ENCODE results near the gene ACAP1.

ACAP1 gene, protein sequence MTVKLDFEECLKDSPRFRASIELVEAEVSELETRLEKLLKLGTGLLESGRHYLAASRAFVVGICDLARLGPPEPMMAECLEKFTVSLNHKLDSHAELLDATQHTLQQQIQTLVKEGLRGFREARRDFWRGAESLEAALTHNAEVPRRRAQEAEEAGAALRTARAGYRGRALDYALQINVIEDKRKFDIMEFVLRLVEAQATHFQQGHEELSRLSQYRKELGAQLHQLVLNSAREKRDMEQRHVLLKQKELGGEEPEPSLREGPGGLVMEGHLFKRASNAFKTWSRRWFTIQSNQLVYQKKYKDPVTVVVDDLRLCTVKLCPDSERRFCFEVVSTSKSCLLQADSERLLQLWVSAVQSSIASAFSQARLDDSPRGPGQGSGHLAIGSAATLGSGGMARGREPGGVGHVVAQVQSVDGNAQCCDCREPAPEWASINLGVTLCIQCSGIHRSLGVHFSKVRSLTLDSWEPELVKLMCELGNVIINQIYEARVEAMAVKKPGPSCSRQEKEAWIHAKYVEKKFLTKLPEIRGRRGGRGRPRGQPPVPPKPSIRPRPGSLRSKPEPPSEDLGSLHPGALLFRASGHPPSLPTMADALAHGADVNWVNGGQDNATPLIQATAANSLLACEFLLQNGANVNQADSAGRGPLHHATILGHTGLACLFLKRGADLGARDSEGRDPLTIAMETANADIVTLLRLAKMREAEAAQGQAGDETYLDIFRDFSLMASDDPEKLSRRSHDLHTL

DNA sequence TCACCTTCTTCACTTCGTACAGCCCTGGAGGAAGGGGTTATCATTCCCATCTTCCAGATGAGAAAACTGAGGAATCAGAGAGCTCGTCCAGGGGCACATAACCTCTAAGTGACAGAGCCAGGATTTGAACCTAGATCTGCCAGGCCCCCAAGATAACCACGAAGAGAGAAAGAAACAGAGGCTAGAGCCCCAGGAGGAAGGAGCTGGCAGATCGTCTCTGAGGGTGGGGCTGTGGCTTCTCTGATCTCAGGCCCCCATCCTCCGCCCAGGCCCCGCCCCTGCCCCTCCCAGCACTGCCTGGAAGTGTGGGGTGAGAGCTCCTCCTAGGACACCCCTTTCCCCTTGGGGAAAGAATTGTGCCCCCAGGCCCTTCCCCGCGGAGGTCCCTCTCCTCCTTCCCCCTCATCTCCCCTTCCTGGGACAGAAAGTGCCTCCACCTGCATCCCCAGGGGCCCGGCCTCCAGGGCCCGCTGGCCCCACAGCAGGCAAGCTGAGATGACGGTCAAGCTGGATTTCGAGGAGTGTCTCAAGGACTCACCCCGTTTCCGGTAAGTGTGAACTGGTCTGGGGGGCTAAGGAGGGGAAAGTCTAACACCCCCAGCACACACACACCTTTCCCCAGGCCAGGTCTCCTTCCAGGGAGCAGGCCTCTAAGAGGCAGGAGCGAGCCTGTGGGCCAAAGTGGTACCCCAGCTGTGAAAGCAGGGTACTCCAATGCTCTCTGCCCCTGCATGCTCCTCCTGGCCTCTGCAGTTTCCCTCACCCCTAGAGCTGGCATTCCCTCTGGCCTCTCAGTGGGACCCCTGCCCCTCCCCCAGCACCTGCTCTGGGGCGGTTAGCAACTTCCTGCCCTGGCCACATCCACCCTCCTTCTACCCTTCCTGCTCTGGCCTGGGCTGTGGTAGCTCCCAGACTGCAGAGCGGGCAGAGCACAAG lies at the start of gene ACAP1:
ACAP1 (plus strand) TSS at position 290 of the 936 bp plus-strand sequence; CDS start at position 496, 206 bp downstream.
- DNase-seq, result no peak

- no peak for DNase-seq
These were observed 46.9 kb upstream of the ACAP1 start for GRCh38 chr17:7289256-7290032.

DNA sequence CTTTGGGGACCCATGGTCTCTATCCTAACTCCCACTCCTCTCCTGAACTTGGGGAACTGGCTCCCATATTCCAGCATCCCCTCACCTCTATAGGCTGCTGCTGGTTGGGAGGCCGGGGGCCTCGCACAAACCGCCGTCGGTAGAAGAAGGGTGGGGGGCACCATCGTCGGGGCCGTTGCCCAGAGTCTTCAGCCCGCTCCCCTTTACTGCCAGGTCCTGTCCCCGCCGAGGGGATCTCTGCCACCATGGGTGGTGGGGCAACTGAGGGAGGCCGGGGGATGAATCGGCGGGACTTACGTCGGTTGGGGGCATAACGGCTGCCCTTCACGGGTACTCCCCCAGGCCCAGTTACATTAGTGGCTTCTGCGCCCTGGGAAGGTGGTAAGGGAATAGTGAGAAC lies 46.2 kb upstream of the ACAP1 start:
- DNase-seq, result no peak

DNA sequence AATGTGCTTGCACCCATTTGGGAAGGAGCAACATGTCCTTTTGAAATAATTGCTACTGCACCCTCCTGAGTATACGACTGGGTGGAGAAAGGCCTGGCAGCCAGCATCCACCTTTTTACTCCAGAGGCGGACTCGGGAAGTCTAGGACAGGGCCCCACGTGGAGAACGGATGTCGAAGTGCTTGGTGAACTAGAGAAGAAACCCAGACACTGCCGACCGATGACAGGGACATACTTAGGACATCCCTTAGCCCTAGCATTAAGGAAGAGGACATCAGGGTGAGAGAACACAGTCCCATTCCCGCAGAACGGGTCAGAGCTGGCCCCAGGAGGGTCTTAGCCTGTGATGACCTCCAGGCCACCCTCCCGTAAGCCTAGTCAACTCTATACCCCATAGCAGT lies 45.6 kb upstream of the ACAP1 start:
- DNase-seq, result no peak

- no peak for DNase-seq
These were observed 44.1 kb upstream of the ACAP1 start for GRCh38 chr17:7292194-7292593.

DNA sequence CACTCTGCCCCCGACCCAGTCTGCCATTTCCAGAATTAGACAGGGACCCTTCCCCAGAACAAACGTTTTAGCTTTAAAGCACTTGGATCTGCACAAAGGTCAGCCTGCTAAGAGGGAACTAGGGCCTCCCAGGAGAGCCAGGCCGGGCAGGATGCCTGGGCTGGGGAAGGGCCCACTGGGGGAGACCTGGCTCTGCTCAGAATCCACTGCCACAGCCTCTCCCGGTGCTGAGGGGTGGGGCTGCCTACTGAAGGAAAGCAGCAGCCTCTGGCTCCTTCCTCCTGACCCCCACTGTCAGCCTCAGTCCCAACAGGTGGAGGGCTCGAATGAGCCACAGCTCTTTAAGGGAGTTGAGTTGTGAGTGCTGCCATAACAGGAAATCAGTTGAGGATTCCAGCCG lies 43.6 kb upstream of the ACAP1 start:
- DNase-seq, result no peak

GRCh38 chr17:7293159-7293558 lies 43.2 kb upstream of the ACAP1 start:
- peak; percentile 97 for DNase-seq

GRCh38 chr17:7293816-7294613 lies 42.3 kb upstream of the ACAP1 start:
- no peak for DNase-seq

- DNase-seq, result no peak
These were observed 41.6 kb upstream of the ACAP1 start, which contains the start of gene YBX2 for GRCh38 chr17:7294614-7295153. TSS of gene YBX2 (minus strand) at chr17:7294639. CDS start at chr17:7294500, 139 bp downstream.

- no peak for DNase-seq
These were observed 40.8 kb upstream of the ACAP1 start for GRCh38 chr17:7295230-7296180.

- peak; percentile 82 for DNase-seq
These were observed 40.0 kb upstream of the ACAP1 start for GRCh38 chr17:7296189-7296861.

GRCh38 chr17:7304179-7304578 lies 32.1 kb upstream of the ACAP1 start:
- no peak for DNase-seq

- DNase-seq, result peak; percentile 99
These were observed 29.2 kb upstream of the ACAP1 start, which contains the start of gene EIF5A for GRCh38 chr17:7306911-7307685. TSS of gene EIF5A (plus strand) at chr17:7307628. CDS start at chr17:7309636, 2,008 bp downstream.

- peak; percentile 33 for DNase-seq
These were observed 28.4 kb upstream of the ACAP1 start for GRCh38 chr17:7307686-7308624.

GRCh38 chr17:7308625-7309433 lies 27.5 kb upstream of the ACAP1 start:
- DNase-seq, result peak; percentile 68

- no peak for DNase-seq
These were observed 26.7 kb upstream of the ACAP1 start for GRCh38 chr17:7309628-7310027.
